ENCODE data around the gene UBAC1. TPM values are rescaled to one million over a fixed set of nuclear protein-coding genes. Genes with fewer than 3 reads are reported as not detected.
A peak's percentile ranks its signal among the peaks of the same experiment; 100 is the strongest.

Gene UBAC1
- total and polyA plus RNA-seq, 9 of the 15 experiments (the other 6 are each of a cell fraction or from before 2014, with no cell fraction given), result 94.0 to 399 (median 228) TPM

DNA sequence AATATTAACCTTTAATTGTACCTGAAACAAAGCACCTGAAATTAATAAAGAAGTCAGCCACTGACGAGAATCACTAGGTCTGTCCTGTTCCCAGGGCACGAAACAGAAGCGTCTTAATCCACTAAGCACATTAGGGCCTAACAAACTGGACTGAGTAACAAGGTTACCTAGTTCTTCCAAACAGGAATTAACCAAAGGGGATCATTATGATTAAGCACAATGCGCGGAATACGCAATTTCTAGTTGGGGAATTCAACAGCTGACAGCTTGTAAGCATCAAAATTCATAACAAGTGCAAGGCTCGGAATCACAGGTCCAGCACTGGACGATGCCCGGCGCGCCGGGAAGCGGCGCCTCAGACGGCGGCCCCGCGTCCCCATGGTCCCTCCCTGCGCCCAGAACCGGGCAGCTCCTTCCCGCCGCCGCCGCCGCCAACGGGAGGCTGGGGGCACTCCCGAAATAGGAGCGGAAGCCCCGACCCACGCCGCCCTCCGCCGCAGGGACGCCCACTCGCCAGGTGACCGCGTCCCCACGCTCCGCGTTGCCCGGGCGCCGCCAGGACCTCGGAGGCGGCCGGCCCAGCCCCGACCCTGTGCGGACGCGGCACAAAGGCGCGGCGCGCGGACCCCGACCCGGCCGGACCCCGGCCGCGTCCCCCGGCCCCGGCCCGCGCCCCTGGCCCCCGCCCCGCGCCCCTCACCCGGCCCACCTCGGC lies 54.7 kb downstream of the UBAC1 start (continued):
- TF ChIP-seq BMI1 (IDR thresholded peaks at IDR 0.05; ENCODE audit: low read length) (no peak), HDAC1 (IDR thresholded peaks at IDR 0.05) (0 out of 4 replicates have a peak, but pooled peaks of 1 of the 2 experiments have one; percentile 22), RNF2 (IDR thresholded peaks at IDR 0.05) (no peak), ARID4B (CRISPR knock-in tag; IDR thresholded peaks at IDR 0.05) (peak; percentile 30; the same call in 1 of the 2 replicates), TEAD4 (IDR thresholded peaks at IDR 0.05; ENCODE audit: low read length) (0 out of 2 replicates have a peak, but pooled peaks have one; percentile 5), TEAD4 (CRISPR knock-in tag; IDR thresholded peaks at IDR 0.05; ENCODE audit: borderline replicate concordance) (no peak), TFAP4 (CRISPR knock-in tag; IDR thresholded peaks at IDR 0.05; ENCODE audit: borderline replicate concordance) (peak; percentile 41; the same call in 1 of the 2 replicates), HMBOX1 (IDR thresholded peaks at IDR 0.05) (peak; percentile 81; the same call in 1 of the 2 replicates), SAFB (IDR thresholded peaks at IDR 0.05; ENCODE audit: borderline replicate concordance, low read depth, low read length) (0 out of 2 replicates have a peak, but pooled peaks have one; percentile 45), SIN3A (IDR thresholded peaks at IDR 0.05; ENCODE audit: borderline replicate concordance in 2 of 2, control insufficient read depth in 1 of 2, low read depth in 2 of 2, low read length in 2 of 2) (0 out of 4 replicates have a peak, but pooled peaks have one; percentile 20 to 37)
- TF ChIP-seq, protein P1, sequence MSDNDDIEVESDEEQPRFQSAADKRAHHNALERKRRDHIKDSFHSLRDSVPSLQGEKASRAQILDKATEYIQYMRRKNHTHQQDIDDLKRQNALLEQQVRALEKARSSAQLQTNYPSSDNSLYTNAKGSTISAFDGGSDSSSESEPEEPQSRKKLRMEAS (CRISPR knock-in tag; IDR thresholded peaks at IDR 0.05), result 0 out of 2 replicates have a peak, but pooled peaks have one; percentile 11
- TF ChIP-seq, protein P2, sequence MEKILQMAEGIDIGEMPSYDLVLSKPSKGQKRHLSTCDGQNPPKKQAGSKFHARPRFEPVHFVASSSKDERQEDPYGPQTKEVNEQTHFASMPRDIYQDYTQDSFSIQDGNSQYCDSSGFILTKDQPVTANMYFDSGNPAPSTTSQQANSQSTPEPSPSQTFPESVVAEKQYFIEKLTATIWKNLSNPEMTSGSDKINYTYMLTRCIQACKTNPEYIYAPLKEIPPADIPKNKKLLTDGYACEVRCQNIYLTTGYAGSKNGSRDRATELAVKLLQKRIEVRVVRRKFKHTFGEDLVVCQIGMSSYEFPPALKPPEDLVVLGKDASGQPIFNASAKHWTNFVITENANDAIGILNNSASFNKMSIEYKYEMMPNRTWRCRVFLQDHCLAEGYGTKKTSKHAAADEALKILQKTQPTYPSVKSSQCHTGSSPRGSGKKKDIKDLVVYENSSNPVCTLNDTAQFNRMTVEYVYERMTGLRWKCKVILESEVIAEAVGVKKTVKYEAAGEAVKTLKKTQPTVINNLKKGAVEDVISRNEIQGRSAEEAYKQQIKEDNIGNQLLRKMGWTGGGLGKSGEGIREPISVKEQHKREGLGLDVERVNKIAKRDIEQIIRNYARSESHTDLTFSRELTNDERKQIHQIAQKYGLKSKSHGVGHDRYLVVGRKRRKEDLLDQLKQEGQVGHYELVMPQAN (IDR thresholded peaks at IDR 0.05; ENCODE audit: borderline replicate concordance), result 0 out of 2 replicates have a peak, but pooled peaks have one; percentile 11
- TF ChIP-seq, protein P3, sequence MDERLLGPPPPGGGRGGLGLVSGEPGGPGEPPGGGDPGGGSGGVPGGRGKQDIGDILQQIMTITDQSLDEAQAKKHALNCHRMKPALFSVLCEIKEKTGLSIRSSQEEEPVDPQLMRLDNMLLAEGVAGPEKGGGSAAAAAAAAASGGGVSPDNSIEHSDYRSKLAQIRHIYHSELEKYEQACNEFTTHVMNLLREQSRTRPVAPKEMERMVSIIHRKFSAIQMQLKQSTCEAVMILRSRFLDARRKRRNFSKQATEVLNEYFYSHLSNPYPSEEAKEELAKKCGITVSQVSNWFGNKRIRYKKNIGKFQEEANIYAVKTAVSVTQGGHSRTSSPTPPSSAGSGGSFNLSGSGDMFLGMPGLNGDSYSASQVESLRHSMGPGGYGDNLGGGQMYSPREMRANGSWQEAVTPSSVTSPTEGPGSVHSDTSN (CRISPR knock-in tag; IDR thresholded peaks at IDR 0.05; ENCODE audit: low read depth), result no peak
- TF ChIP-seq, protein P3 (tag; conservative IDR thresholded peaks at IDR 0.05; ENCODE audit: low read depth), result no peak
